Stimulated activated naive CD4-positive, alpha-beta T cell treated with Interleukin-2 at 50 U/mL for 16 hours (primary cell): ENCODE results near the gene PLPPR5.

Source experiments
- DNase-seq: peaks from one replicate; lab custom pipeline; 2025; lab: John Stamatoyannopoulos, UW

The PLPPR5 gene

DNA sequence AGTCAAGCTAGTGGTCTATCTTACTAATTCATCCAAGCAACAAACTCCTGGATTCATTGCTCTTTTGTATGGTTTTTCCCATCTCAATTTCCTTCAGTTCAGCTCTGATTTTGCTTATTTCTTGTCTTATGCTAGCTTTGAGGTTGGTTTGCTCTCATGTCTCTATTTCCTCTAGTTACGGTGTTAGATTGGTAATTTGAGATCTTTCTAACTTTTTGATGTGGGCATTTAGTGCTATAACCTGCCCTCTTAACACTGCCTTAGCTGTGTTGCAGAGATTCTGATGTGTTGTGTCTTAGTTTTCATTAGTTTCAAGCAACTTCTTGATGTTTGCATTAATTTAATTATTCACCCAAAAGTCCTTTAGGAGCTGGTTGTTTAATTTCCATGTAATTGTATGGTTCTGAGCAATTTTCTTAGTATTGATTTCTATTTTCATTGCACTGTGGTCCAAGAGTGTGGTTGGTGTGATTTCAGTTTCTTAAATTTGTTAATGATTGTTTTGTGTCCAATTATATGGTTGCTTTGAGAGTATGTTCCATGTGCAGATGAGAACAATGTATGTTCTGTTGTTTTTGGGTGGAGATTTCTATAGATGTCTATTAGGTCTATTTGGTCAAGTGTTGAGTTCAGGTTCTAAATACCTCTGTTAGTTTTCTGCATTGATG is 154.6 kb downstream of the PLPPR5 start:
- no peak for DNase-seq

DNA sequence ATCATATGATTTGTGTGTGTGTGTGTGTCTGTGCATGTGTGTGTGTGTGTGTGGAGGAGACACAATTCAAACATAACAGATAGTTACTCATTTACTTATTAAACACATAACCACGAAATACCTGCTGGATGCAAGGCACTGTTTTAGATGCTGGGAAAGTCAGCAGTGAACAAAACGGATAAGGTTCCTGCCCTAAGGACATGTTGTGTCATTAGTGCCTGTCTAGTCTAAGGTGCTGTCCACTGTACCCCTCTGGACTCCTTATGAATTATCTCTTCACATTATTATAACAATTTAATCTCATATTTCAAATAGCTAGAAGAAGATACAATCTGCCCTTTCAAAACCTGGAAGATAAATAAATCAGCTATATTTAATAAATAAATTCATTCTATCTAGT is 162.4 kb downstream of the PLPPR5 start:
- DNase-seq, result no peak
